ENCODE results near the gene NSD2. TPM values are rescaled to one million over a fixed set of nuclear protein-coding genes. Genes with fewer than 3 reads are reported as not detected.
"Not testable (repeated sequence)": the region's sequence is repeated elsewhere in the genome, so short reads cannot be mapped to it uniquely, and the experiment has no call there.

Gene NSD2
- total RNA-seq, 1 donor from 2014 or later: 60.4 TPM

DNA sequence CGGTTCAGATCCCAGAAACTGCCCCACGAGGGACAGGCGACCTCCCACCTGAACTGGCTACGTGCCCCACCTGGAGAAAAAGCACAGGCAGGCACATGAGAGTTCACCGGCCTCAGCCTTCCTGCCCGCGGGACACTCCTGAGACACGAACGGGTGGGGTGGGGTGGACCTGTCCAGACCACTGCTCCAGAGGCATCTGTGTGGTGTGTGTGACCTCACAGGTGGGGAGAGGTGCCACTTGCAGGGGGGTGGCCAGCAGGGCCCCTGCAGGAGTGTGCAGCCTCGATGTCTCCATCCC, 119.1 kb downstream of the NSD2 start:
- intact Hi-C loops (cut with DNase I): no loop called here

DNA sequence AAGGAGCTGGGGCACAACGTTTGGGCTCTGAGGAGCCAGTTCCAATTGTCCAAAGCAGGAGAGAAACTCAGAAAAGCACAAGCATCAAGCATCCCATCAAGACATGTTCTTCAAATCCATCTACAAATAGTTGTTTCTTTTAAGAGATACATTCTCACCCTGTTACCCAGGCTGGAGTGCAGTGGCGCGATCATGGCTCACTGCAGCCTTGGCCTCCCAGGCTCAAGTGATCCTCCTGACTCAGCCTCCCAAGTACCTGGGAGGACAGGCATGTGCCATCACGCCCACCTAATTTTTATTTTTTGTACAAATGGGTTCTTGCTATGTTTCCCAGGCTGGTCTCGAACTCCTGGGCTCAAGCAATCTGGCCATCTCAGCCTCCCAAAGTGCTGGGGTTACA, 119.5 kb downstream of the NSD2 start:
- DNase-seq (ENCODE audit: low spot score): no peak
- intact Hi-C loops (cut with DNase I): no loop called here

More for the DNA sequence above, 119.1 kb downstream of the NSD2 start:
- DNase-seq (ENCODE audit: low spot score): no peak

DNA sequence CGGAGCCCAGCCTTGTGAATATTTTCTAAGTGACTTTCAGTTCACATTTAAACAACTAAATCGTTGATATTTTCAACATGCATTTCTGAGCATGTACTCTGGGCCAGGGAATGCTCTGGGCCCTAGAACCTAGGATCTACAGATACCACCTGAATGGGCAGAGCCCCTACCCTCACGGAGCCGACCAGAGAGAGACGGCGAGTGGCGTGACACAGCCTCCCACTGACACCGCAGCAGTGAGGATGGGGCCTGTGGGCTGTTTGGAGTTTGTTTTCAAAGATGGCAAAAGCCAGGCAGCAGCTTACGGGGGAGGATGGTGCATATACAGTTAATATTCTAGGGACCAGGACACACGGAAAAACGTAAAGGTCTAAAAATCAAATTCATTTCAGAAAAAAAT, 119.9 kb downstream of the NSD2 start:
- intact Hi-C loops (cut with DNase I): no loop called here

DNA sequence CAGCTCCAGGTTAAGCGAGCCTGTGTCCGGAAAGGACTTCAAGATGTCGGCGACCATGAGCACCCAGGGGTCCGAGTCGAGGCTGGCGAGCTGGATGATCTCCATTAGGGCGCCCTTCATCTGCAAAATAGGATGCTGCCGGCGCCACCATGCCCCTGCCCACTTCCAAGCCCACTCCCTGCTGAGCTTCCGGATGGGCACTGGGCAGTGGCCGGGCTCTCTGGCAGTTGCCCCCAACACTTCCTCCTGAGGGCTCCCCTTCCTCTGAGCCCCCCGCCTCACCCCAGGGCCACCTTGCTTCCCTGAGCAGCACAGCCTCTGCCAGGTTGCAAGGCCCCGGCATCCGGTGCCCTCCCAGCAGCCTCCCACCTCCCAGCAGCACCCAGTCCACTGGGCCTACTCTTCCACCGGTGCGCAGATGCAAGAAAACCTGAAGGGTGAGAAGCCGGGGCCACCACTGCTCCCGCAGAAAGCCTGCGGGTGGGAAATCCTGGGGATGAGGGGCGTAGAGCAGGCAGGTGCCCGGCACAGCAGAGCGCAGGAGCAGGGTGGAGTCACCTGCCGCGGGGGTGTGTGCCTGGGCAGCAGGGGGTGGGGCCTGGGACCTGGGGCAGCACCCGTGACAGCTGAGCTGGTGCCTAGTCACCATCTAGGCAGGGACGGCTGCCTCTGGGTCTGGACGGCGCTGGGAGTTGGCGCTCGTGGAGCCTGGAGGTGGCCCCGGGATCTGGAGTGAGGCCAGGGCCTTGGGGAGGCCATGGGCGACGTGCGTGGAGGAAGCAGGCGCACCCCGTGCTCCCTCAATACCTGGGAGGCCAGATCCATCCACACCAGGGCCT, 120.6 kb downstream of the NSD2 start:
- intact Hi-C loops (cut with DNase I): no loop called here
- no peak for DNase-seq (ENCODE audit: low spot score)

More for the DNA sequence above, 119.9 kb downstream of the NSD2 start:
- DNase-seq (ENCODE audit: low spot score): no peak

DNA sequence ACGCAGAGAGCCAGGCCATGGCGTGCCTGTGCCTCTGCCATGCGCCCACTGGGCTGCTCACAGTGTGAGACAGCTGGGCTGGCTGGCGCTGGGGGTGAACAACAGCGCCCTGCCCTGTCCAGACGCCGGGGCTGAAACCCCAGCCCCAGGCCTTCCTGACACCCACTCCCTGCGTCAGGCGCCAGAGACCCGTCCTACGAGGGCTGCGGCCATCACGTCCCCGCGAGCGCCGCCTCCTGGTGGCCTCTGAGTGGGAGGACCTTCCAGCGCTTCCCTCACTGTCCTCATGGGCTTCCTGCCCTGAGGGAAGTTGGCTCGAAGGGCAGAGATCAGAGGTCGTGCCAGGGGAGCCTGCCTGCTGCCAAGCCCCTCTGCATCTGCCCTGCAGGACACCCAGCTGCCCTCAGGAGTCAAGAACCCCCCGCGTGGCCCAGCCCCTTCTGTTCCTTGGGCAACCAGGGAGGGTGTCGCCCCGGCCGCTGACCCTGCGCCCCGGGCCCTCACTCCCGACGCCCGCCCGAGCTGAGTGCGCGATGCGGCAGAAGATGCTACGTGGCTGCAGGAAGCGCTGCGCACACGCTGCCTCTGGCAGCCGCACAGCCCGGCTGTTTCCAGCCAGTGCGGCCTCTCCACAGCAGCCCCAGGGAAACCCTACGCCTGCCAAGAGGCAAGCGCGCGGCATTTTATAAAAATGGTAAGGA, 121.4 kb downstream of the NSD2 start:
- intact Hi-C loops (cut with DNase I): no loop called here
- DNase-seq (ENCODE audit: low spot score): no peak

DNA sequence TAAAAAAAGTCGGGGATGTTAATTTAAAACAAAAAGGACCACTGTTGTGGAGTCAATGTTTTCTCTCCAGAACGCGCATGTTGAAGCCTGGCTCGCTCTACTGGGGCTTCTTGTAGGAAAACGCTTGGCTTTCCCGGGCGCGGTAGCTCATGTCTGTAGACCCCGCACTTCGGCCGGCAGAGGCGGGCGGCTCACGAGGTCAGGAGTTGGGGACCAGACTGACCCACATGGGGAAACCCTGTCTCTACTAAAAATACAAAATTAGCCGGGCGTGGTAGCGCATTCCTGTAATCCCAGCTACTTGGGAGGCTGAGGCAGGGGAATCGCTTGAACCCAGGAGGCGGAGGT, 122.0 kb downstream of the NSD2 start:
- no peak for DNase-seq (ENCODE audit: low spot score)
- intact Hi-C loops (cut with DNase I): no loop called here

DNA sequence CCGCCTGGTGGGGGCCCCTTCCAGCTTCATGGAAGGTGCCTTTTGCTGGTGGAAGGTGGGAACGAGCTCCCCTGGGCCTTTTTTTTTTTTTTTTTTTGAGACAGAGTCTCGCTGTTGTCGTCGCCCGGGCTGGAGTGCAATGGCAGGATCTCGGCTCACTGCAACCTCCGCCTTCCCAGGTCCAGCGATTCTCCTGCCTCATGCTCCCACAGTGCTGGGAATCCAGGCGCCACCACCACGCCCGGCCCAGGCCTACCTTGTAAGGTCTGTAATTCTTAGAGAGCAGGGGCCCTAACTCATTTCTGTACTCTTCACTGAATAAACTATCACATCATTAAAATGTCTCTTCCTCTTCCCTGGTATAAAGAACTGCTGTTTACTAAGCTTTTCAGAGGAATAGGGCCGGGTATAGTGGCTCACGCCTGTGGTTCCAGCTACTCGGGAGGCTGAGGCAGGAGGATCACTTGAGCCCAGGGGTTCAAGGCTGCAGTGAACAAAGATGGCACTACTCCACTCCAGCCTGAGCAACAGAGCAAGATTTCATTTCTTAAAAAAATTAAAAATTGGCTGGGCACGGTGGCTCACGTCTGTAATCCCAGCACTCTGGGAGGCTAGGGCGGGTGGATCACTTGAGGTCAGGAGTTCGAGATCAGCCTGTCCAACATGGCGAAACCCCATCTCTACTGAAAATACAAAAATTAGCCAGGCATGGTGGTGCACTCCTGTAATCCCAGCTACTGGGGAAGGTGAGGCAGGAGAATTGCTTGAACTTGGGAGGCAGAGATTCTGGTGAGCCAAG, 122.7 kb downstream of the NSD2 start:
- DNase-seq (ENCODE audit: low spot score); intact Hi-C loops (cut with DNase I): not testable (repeated sequence)

DNA sequence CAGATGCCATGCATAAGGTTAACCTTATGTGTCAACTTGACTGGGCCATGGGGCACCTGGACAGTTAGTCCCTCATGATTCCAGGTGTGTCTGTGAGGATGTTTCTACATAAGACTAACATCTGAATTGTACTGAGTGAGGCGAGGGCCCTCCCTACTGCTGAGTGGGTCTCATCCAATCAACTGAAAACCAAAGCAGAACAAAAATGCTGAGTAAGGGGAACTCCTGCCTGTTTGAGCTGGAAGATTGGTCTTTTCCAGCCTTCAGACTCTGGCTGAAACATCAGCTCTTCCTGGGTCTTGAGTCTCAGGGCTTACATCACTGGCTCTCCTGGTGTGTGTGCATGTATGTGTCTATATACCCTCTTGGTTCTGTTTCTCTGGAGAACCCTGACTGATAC, 123.7 kb downstream of the NSD2 start:
- intact Hi-C loops (cut with DNase I): no loop called here
- no peak for DNase-seq (ENCODE audit: low spot score)

DNA sequence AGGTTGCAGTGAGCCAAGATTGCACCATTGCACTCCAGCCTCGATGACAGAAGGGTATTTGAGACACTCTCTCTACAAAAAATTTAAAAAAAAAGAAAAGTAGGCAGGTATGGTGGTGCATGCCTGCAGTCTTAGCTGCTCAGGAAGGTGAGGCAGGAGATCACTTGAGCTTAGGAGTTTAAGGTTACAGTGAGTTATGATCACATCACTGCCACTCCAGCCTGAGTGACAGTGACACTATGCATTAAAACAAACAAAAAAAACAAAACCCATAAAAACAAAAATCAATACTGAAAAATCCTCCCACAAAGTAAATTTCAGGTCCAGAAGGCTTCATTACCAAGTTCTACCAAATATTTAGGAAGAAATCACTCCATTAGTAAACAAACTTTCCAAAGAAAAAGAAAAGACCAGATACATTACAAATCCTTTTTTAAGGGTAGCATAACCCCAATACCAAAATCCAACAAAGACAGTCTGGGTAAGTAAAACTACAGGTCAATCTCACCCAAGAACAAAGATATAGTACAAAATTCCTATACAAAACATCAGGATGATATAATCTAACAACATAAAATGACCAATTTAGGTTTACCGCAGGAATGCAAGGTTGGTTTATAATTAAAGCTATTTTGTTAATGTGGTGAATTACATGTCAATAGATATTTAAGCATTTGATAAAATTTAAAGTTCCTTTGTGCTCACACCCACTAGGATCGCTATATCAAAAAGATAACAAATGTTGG, 125.8 kb downstream of the NSD2 start:
- DNase-seq (ENCODE audit: low spot score): no peak
- intact Hi-C loops (cut with DNase I): no loop called here

DNA sequence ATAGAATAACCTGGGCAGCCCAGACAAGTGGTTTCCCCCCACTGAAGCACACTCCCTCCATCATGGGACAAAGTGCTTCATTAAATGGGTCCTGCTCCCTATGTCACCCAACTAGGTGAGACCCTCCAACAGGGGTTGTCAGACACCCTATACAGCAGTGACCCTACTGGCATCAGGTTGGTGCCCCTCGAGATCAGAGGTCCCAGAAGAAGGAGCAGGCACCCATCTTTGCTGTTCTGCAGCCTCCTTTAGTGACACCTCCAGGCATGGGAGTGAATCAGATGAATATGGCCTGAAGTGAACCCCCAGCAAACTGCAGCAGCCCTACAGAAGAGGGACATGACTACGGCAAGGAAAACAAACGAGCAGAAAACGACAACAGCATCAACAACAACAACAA, 126.5 kb downstream of the NSD2 start:
- no peak for DNase-seq (ENCODE audit: low spot score)
- intact Hi-C loops (cut with DNase I): no loop called here

DNA sequence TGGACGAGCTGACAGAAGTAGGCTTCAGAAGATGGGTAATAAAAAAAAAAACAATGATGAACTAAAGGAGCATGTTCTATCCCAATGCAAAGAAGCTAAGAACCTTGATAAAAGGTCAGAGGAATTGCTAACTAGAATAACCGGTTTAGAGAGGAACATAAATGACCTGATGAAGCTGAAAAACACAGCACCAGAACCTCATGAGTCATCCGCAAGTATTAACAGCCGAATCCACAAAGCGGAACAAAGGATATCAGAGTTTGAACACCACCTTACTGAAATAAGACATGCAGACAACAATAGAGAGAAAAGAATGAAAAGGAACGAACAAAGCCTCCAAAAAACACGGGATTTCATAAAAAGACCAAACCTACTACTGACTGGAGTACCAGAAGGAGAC, 127.1 kb downstream of the NSD2 start:
- no peak for DNase-seq (ENCODE audit: low spot score)
- intact Hi-C loops (cut with DNase I): no loop called here

DNA sequence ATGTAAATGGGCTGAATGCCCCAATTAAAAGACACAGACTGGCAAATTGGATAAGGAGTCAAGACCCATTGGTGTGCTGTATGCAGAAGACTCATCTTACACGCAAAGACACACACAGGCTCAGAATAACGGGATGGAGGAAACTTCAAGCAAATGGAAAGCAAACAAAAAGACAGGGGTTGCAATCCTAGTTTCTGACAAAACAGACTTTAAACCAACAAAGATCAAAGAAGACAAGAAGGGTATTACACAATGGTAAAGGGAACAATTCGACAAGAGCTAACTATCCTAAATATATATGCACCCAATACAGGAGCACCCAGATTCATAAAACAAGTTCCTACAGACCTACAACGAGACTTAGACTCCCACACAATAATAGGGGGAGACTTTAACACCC, 128.1 kb downstream of the NSD2 start:
- DNase-seq (ENCODE audit: low spot score); intact Hi-C loops (cut with DNase I): not testable (repeated sequence)

DNA sequence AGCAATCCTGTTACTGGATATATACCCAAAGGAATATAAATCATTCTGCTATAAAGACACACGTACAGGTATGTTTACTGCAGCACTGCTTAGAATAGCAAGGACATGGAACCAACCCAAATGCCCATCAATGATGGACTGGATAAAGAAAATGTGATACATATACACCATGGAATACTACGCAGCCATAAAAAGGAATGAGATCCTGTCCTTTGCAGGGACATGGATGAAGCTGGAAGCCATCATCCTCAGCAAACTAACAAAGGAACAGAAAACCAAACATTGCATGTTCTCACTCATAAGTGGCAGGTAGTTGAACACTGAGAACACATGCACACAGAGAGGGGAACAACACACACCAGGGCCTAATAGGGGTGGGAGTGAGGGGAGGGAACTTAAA, 132.2 kb downstream of the NSD2 start:
- intact Hi-C loops (cut with DNase I); DNase-seq (ENCODE audit: low spot score): not testable (repeated sequence)

DNA sequence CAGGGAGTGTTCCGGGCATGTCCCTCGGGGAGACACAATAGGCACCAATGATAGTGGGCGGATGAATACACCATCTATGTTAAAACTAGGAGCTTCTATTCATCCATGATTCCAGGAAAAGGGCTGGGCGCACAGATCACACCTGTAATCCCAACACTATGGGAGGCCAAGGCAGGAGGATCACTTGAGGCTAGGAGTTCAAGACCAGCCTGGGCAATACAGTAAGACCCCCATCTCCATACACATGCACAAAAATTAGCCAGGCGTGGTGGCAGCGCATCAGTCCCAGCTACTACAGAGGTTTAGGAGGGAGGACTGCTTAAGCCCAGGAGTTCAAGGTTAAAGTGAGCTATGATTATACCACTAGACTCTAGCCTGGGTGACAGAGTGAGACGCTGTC, 135.2 kb downstream of the NSD2 start:
- DNase-seq (ENCODE audit: low spot score): no peak
- intact Hi-C loops (cut with DNase I): no loop called here

DNA sequence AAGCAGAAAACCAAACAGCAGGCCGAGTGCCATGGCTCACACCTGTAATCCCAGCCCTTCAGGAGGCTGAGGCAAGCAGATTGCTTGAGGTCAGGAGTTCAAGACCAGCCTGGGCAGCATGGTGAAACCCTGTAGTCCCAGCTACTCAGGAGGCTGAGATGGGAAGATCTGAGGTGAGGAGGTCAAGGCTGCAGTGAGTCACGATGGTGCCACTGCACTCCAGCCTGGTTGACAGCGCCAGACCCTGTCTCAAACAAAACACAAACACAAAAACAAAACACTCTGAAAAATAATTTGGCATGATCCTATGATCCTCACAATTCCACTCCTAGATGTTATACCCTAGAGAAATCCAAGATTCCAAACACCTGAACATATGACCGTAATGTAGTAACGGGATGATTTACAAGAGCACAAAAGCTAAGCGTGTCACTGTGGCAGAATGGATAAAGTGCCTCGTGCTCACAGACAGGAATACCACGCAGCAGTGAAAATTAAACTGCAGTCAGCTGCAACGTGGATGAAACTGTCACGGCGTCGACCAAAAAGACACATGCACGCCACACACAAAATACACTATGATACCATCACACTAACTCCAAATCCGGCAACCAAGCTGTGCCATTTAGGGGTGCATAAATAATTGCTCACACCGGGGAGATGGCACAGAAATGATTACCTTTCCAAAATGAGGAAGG, 135.9 kb downstream of the NSD2 start:
- no peak for DNase-seq (ENCODE audit: low spot score)
- intact Hi-C loops (cut with DNase I): no loop called here

DNA sequence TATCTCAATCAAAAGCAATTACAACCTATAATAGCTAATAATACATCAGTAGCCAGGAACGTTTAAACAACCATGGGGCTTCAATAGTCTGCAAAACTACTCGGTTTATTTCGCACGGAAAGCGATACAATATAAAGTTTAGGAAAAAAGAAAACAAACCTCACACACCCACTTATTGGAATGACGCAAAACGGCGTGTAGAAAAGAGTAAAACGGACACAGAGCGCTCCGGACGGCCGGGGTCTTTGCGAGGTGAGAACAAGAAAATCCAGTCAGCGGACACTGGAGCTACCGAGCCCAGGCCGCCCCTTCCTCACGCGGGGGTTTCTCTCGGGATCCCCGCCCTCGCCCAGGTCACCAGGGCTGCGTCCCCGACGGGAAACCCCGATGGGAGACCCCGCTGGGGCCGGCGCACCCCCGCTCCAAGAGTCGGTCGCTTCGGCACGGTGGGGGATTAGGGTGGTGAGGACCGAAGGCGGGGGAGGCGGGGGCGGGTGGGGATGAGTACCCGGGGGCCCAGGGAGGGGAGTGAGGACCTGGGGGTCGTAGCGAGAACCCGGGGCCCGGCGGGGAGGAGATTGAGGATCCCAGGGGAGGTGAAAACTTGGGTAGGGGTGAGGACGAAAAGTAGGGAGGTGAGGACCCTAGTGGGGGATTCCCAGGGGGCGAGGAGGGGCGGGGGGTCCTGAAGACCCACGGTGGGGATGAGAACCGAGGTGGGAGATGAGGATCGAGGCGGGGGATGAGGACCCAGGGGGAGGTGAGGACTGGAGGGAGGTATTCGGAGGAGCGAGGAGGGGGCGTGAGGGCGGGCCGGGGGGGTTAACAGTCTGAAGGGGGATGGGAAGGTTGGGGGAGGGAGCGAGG, 136.8 kb downstream of the NSD2 start:
- intact Hi-C loops (cut with DNase I): no loop called here
- no peak for DNase-seq (ENCODE audit: low spot score)

DNA sequence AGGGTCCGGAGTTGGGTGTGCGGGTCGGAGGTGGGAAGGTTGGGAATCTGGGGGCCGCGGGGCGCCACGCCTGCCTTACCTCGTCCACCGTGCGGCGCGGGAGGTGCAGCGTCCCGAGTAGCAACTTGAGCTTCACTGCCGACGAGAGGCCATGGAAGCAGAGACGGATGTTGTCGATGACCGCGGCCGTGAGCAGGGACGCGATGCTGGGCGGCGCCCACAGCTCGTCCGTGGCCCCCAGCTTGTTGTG, 137.4 kb downstream of the NSD2 start:
- DNase-seq (ENCODE audit: low spot score): no peak
- intact Hi-C loops (cut with DNase I): no loop called here

DNA sequence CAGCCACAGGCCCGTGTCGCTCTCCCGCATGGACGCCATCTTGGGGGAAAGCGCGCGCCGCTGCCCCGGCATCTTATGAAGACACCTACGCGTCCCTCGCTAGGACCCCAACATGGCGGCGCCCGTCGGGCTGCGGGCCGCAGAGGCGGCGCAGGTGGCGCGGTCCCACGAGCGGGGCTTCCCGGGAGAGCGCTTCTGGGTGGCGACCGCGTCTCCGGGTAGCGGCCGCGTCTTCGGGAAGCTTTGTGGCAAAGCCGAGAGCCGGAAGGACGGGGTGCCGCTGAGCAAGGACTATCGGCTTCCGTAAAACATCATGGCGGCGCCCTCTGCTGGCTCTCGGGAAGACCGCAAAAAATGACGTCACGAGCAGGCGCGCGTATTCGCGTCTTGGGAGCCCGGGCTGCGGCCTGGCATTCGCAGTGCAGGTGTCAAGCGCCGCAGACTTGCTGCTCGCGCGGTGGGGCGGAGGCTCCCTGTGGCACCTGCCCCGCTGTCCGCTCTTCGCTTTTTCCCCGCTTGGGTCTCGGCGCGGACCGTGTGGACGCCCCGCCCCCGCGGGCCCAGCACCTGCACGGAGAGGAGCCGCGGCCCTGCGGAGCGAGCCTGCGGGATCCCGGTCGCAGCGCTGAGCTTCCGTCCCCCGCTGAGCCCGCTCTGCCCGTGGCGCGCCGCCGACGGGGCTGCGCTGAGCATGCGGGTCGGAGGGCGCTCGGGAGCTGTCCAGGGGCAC, 137.9 kb downstream of the NSD2 start, which contains the start of gene NELFA:
Gene NELFA, minus strand, starts transcription at position 54 of the 730 bp plus-strand sequence. Its CDS starts 15 bp downstream, at position 39.
- DNase-seq (ENCODE audit: low spot score): peak; percentile 98
- intact Hi-C loops (cut with DNase I): no loop called here
